Measurements from ENCODE around the gene MYO5A. TPM values are rescaled to one million over a fixed set of nuclear protein-coding genes. Genes with fewer than 3 reads are reported as not detected.

Gene MYO5A
- total and polyA plus RNA-seq, 10 of the 15 experiments (the other 5 are each of a cell fraction or from before 2014, with no cell fraction given) = 4.2 to 42.9 (median 31.1) TPM

- TF ChIP-seq RELB (IDR thresholded peaks at IDR 0.05; ENCODE audit: low read depth) (peak; percentile 27; the same call in 1 of the 2 replicates), IRF3 (IDR thresholded peaks at IDR 0.05) (no peak), ZSCAN29 (IDR thresholded peaks at IDR 0.05) (no peak), POLR2AphosphoS5 (IDR thresholded peaks at IDR 0.05; ENCODE audit: low read length) (no peak), MLLT1 (IDR thresholded peaks at IDR 0.05) (peak; percentile 56; the same call in 1 of the 2 replicates), TCF7 (IDR thresholded peaks at IDR 0.05; ENCODE audit: borderline replicate concordance) (peak; percentile 91), E2F4 (IDR thresholded peaks at IDR 0.05; ENCODE audit: low read depth, low read length) (no peak), RUNX3 (IDR thresholded peaks at IDR 0.05; ENCODE audit: low read length) (peak; percentile 98), TCF12 (IDR thresholded peaks at IDR 0.05; ENCODE audit: low read depth, low read length) (no peak), ATF7 (IDR thresholded peaks at IDR 0.05; ENCODE audit: low read depth) (peak; percentile 56; the same call in 1 of the 2 replicates), POLR2AphosphoS2 (IDR thresholded peaks at IDR 0.05; ENCODE audit: low read depth, low read length) (no peak), SUPT20H (IDR thresholded peaks at IDR 0.05; ENCODE audit: borderline replicate concordance, control insufficient read depth, low read depth, low read length) (no peak), NFXL1 (IDR thresholded peaks at IDR 0.05; ENCODE audit: borderline replicate concordance) (no peak), PRDM15 (CRISPR knock-in tag; IDR thresholded peaks at IDR 0.05) (no peak), CBX3 (IDR thresholded peaks at IDR 0.05; ENCODE audit: borderline replicate concordance, low read depth) (no peak), ZNF687 (IDR thresholded peaks at IDR 0.05) (peak; percentile 36; the same call in 1 of the 2 replicates), NFIC (IDR thresholded peaks at IDR 0.05; ENCODE audit: low read depth, low read length) (peak; percentile 88), ZNF217 (IDR thresholded peaks at IDR 0.05) (no peak)
Observed at GRCh38 chr15:52481915-52482314, 46.8 kb downstream of the MYO5A start (continued).
